Ishikawa (cell line): ENCODE measurements around the gene NOD1.

Experiments
- EP300 ChIP-seq: IDR thresholded peaks from 2 replicates; pipeline ENCODE4 v1.6.1; 2012; ENCODE audit warnings: borderline replicate concordance
- MAX ChIP-seq: IDR thresholded peaks from 2 replicates; pipeline ENCODE4 v1.6.1; 2012
- TAF1 ChIP-seq: IDR thresholded peaks from 2 replicates; pipeline ENCODE4 v1.6.1; 2012; ENCODE audit warnings: low read depth, mild to moderate bottlenecking

GRCh38 chr7:30460246-30460633, 18.3 kb downstream of the NOD1 start:
- TF ChIP-seq EP300 (no peak), TAF1 (no peak), MAX (no peak)
